AG10803 (cell line): ENCODE measurements around the gene MEX3D.

Experiments used
- DNase-seq: peaks from one replicate; pipeline ENCODE4 v3.0.0; 2010; ENCODE audit warnings: low read depth
- H3K4me3 ChIP-seq: 2 replicates; pipeline ENCODE4 v1.5.1; 2011; ENCODE audit warnings: mild to moderate bottlenecking, low read length, control low read depth
- CTCF ChIP-seq: conservative IDR thresholded peaks from 2 replicates; pipeline ENCODE4 v1.5.1; 2011; ENCODE audit warnings: mild to moderate bottlenecking, low read length, control low read depth, inconsistent platforms

Gene MEX3D

DNA sequence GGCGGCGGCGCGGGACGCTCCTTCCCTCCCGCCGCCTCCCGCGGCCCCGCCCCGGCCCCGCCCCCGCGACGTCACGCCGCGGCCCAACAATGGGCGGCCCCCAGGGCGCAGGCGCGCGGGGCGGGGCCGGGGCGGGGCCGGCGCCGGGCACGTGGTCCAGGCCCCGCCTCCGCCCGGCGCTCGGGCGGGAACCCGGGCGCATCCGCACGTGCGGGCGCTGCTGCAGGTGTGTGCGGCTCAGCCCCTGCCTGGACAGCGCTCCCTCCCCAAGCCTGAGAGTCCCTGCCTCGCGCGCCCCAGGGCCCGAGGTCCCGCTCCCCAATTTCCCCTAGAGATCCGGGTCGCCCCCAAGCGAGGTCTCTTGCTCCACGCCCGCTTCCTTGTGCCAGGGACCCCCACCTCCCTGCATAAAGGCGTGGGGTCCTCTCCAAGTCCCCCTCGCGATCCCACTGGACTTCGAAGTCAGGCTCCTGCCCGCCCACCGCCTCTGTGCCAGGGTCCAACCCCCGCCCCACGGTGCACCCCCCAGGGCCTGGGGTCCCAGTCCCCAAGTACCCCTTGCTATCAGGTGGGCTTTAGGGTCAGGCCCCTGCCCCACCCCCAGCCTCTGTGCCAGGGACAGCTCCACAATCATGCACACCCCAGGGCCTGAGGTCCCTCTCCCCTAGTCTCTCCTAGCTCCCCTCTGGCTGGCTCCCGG, at the start of gene MEX3D:
MEX3D (minus strand) TSS at position 6 of the 700 bp plus-strand sequence. CDS start 267 bp downstream, outside the sequence.
- no peak for TF ChIP-seq CTCF
- peak; percentile 56 for DNase-seq
- H3K4me3 ChIP-seq = peak within 1 kb of the TSS; percentile 76

- no peak for DNase-seq
- H3K4me3 ChIP-seq = no peak overlapping the region
- TF ChIP-seq CTCF = no peak
Observed at GRCh38 chr19:1616875-1617274, 48.8 kb upstream of the MEX3D start.

GRCh38 chr19:1616396-1616795, 48.3 kb upstream of the MEX3D start:
- no peak for TF ChIP-seq CTCF
- H3K4me3 ChIP-seq = no peak overlapping the region
- DNase-seq = peak; percentile 52

GRCh38 chr19:1615156-1615765, 47.1 kb upstream of the MEX3D start:
- TF ChIP-seq CTCF = no peak
- no peak overlapping the region for H3K4me3 ChIP-seq
- no peak for DNase-seq

DNA sequence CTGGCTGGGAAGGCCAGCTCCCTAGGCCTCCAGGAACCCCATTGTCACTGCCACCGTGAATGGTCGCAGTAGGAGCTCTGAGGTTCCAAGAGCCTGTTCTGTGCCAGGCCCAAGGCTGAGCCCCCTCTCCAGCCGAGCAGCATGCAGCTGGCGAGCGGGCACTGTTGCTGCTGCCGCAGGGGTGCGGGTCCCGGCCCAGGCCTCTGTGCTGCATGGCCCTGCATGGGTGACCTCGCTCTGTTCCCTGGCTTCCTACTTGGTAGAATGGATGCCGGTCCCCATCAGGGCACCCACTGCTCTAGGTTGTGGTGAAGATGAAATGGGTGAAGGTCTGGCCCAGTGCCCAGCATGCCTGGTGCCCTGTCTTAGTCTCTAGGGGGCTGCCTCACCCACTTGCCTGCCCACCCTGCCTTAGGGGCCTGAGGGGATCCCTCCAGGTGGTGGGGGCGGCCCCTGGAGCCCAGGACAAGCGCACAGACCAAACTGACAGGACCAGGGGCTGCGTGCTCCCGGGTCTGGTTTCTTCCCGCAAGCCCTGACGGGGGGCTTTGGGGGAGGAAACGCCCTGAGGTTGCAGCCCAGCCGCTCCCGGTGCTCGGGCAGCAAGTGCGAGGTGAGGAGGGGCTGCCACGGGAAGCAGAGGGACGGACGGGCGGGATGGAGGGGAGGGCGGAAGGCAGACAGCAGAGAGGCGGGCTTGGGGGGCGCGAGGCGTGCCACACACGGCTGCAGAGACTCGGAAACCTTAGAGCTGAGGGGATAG, 45.9 kb upstream of the MEX3D start:
- TF ChIP-seq CTCF = no peak
- no peak overlapping the region for H3K4me3 ChIP-seq
- DNase-seq = no peak

DNA sequence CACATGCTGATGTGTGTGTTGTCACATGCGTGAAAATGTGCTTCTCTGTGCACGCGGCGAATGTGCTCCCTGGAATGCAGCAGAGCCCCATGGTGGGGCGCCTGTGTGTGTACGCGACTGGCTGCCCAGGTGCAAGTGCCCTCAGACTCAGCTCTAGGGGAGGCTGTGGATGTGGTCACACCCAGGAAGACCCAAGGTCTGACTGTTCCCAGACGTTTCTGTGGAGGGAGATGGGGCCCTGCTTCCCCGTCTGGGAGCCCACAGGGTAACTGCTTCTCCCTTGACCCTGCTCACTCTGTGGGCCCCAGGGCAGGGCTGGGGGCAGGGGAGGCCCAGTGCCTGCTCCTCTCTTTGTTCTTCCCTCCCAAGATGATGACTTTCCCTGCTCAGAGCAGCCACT, 45.0 kb upstream of the MEX3D start:
- no peak for TF ChIP-seq CTCF
- no peak overlapping the region for H3K4me3 ChIP-seq
- DNase-seq = no peak
